HG02610 (cell line): ENCODE measurements around the gene KIF26A.

ENCODE experiments used
- ATAC-seq: cut with Tn5 transposase; IDR thresholded peaks from one replicate; pipeline ENCODE4 v1.9.1; 2021; ENCODE audit warnings: mild to moderate bottlenecking, moderate library complexity; ENCODE audit not compliant: unreplicated experiment

The KIF26A gene

GRCh38 chr14:104130974-104131651, 7.3 kb upstream of the KIF26A start:
- ATAC-seq = no peak

- no peak for ATAC-seq
These were observed 6.2 kb upstream of the KIF26A start for GRCh38 chr14:104131968-104132732.

GRCh38 chr14:104132981-104133380, 5.4 kb upstream of the KIF26A start:
- ATAC-seq = no peak

- ATAC-seq = no peak
These were observed 4.9 kb upstream of the KIF26A start for GRCh38 chr14:104133496-104133895.

GRCh38 chr14:104134061-104134965, 4.1 kb upstream of the KIF26A start:
- ATAC-seq = no peak

- ATAC-seq = no peak
These were observed 3.1 kb upstream of the KIF26A start for GRCh38 chr14:104135121-104135903.

GRCh38 chr14:104135904-104136471, 2.4 kb upstream of the KIF26A start:
- no peak for ATAC-seq

GRCh38 chr14:104136472-104137296, 1.7 kb upstream of the KIF26A start:
- ATAC-seq = no peak

GRCh38 chr14:104137297-104138097, 890 bp upstream of the KIF26A start:
- ATAC-seq = no peak

- no peak for ATAC-seq
These were observed 502 bp downstream of the KIF26A start for GRCh38 chr14:104138718-104139459.

GRCh38 chr14:104139460-104140212, 1.2 kb downstream of the KIF26A start:
- no peak for ATAC-seq

GRCh38 chr14:104140213-104140462, 1.8 kb downstream of the KIF26A start:
- ATAC-seq = no peak

GRCh38 chr14:104140463-104141331, 2.3 kb downstream of the KIF26A start:
- no peak for ATAC-seq

- ATAC-seq = no peak
These were observed 3.3 kb downstream of the KIF26A start for GRCh38 chr14:104141621-104142091.

GRCh38 chr14:104142136-104142945, 4.0 kb downstream of the KIF26A start:
- no peak for ATAC-seq
